ENCODE measurements around the gene PODXL2. TPM values are rescaled to one million over a fixed set of nuclear protein-coding genes. Genes with fewer than 3 reads are reported as not detected.
A peak's percentile ranks its signal among the peaks of the same experiment; 100 is the strongest.

Gene PODXL2
- total and polyA plus RNA-seq, 2 experiments from 2014 or later, result 18.4 to 57.6 TPM

DNA sequence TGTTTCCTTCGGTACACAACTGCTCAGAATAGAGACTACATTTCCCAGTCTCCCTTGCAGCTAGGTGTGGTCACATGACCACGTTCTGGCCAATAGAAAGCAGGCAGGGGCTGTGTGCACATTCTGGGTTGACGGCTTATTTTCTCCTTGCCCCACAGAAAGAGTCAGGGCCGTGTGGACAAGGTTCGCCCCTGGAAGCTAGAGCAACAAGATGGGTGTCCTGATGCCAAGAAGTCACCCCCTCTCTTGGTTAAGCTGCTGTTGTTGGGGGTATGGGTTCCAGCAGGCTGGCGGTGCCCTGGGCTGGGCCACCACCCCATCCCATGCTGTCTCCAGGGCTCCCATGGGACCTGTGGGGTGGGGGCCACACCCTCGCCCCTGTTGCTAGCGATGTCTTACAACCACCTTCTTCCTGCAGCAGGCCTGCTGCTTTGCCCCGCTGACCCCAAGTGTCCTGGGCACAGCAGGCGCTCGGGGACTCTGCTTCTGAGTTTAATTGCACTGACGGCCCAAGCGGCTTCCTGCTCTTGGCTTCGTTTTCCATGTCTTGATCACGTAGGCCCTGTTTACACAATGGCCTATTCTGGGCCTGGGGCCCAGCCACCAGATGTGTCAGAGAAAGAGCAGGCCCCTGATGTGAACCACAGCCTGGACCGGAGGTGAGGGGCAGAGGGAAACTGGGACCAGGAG, 68.7 kb downstream of the PODXL2 start:
- ATAC-seq (peak; percentile 80), DNase-seq (ENCODE audit: low spot score) (peak; percentile 81)
- Mint-ChIP-seq H3K27ac (no peak overlapping the region), H3K4me3 (peak overlapping the region; percentile 36; the same call in 2 of the 3 replicates), H3K9me3 (no peaks in the 10 kb centered on the region), H3K4me1 (peaks cover 9% of the 10 kb centered on the region), H3K36me3 (ENCODE audit: low read depth) (no peaks in the 10 kb centered on the region), H3K27me3 (ENCODE audit: insufficient read depth, low read depth, poor library complexity) (peaks cover 12% of the 10 kb centered on the region)
- Histone ChIP-seq H2AFZ (peak overlapping the region; percentile 38; the same call in 1 of the 2 replicates), H3K9me2 (ENCODE audit: insufficient read depth) (no peaks in the 10 kb centered on the region), H3K79me2 (replicated peaks; ENCODE audit: insufficient read depth) (no peaks in the 10 kb centered on the region), H3F3A (replicated peaks; ENCODE audit: low read depth) (no peaks in the 10 kb centered on the region), H3K36me3 (ENCODE audit: insufficient read depth) (no peaks in the 10 kb centered on the region), H3K4me1 (ENCODE audit: insufficient read depth) (no peaks in the 10 kb centered on the region), H3K27ac (ENCODE audit: low read depth) (no peak overlapping the region), H3K27me3 (ENCODE audit: insufficient read depth) (no peaks in the 10 kb centered on the region), H4K20me1 (replicated peaks; ENCODE audit: insufficient read depth) (no peaks in the 10 kb centered on the region), H3K4me3 (no peak overlapping the region), H3K4me2 (peak overlapping the region; percentile 58; the same call in 1 of the 2 replicates)
- TF ChIP-seq EZH2phosphoT487 (IDR thresholded peaks at IDR 0.05; ENCODE audit: unreplicated experiment) (no peak), JUNB (IDR thresholded peaks at IDR 0.05; ENCODE audit: unreplicated experiment) (no peak), ZNF331 (CRISPR knock-in tag; IDR thresholded peaks at IDR 0.05; ENCODE audit: low read depth) (no peak), STAT1 (IDR thresholded peaks at IDR 0.05; ENCODE audit: unreplicated experiment) (no peak), EZH2 (IDR thresholded peaks at IDR 0.05; ENCODE audit: low read depth, unreplicated experiment) (no peak), POLR2AphosphoS5 (IDR thresholded peaks at IDR 0.05; ENCODE audit: low read depth) (no peak), CREB1 (CRISPR knock-in tag; IDR thresholded peaks at IDR 0.05; ENCODE audit: low read depth) (peak; percentile 40; the same call in 1 of the 2 replicates)
- TF ChIP-seq, protein P1, sequence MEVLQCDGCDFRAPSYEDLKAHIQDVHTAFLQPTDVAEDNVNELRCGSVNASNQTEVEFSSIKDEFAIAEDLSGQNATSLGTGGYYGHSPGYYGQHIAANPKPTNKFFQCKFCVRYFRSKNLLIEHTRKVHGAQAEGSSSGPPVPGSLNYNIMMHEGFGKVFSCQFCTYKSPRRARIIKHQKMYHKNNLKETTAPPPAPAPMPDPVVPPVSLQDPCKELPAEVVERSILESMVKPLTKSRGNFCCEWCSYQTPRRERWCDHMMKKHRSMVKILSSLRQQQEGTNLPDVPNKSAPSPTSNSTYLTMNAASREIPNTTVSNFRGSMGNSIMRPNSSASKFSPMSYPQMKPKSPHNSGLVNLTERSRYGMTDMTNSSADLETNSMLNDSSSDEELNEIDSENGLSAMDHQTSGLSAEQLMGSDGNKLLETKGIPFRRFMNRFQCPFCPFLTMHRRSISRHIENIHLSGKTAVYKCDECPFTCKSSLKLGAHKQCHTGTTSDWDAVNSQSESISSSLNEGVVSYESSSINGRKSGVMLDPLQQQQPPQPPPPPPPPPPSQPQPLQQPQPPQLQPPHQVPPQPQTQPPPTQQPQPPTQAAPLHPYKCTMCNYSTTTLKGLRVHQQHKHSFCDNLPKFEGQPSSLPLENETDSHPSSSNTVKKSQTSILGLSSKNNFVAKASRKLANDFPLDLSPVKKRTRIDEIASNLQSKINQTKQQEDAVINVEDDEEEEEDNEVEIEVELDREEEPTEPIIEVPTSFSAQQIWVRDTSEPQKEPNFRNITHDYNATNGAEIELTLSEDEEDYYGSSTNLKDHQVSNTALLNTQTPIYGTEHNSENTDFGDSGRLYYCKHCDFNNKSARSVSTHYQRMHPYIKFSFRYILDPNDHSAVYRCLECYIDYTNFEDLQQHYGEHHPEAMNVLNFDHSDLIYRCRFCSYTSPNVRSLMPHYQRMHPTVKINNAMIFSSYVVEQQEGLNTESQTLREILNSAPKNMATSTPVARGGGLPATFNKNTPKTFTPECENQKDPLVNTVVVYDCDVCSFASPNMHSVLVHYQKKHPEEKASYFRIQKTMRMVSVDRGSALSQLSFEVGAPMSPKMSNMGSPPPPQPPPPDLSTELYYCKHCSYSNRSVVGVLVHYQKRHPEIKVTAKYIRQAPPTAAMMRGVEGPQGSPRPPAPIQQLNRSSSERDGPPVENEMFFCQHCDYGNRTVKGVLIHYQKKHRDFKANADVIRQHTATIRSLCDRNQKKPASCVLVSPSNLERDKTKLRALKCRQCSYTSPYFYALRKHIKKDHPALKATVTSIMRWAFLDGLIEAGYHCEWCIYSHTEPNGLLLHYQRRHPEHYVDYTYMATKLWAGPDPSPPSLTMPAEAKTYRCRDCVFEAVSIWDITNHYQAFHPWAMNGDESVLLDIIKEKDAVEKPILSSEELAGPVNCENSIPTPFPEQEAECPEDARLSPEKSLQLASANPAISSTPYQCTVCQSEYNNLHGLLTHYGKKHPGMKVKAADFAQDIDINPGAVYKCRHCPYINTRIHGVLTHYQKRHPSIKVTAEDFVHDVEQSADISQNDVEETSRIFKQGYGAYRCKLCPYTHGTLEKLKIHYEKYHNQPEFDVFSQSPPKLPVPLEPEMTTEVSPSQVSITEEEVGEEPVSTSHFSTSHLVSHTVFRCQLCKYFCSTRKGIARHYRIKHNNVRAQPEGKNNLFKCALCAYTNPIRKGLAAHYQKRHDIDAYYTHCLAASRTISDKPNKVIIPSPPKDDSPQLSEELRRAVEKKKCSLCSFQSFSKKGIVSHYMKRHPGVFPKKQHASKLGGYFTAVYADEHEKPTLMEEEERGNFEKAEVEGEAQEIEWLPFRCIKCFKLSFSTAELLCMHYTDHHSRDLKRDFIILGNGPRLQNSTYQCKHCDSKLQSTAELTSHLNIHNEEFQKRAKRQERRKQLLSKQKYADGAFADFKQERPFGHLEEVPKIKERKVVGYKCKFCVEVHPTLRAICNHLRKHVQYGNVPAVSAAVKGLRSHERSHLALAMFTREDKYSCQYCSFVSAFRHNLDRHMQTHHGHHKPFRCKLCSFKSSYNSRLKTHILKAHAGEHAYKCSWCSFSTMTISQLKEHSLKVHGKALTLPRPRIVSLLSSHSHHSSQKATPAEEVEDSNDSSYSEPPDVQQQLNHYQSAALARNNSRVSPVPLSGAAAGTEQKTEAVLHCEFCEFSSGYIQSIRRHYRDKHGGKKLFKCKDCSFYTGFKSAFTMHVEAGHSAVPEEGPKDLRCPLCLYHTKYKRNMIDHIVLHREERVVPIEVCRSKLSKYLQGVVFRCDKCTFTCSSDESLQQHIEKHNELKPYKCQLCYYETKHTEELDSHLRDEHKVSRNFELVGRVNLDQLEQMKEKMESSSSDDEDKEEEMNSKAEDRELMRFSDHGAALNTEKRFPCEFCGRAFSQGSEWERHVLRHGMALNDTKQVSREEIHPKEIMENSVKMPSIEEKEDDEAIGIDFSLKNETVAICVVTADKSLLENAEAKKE (CRISPR knock-in tag; IDR thresholded peaks at IDR 0.05), result no peak
- TF ChIP-seq, protein P2, sequence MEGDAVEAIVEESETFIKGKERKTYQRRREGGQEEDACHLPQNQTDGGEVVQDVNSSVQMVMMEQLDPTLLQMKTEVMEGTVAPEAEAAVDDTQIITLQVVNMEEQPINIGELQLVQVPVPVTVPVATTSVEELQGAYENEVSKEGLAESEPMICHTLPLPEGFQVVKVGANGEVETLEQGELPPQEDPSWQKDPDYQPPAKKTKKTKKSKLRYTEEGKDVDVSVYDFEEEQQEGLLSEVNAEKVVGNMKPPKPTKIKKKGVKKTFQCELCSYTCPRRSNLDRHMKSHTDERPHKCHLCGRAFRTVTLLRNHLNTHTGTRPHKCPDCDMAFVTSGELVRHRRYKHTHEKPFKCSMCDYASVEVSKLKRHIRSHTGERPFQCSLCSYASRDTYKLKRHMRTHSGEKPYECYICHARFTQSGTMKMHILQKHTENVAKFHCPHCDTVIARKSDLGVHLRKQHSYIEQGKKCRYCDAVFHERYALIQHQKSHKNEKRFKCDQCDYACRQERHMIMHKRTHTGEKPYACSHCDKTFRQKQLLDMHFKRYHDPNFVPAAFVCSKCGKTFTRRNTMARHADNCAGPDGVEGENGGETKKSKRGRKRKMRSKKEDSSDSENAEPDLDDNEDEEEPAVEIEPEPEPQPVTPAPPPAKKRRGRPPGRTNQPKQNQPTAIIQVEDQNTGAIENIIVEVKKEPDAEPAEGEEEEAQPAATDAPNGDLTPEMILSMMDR (conservative IDR thresholded peaks at IDR 0.05; ENCODE audit: low read depth in 2 of 2), result no peak
- TF ChIP-seq, protein P3, sequence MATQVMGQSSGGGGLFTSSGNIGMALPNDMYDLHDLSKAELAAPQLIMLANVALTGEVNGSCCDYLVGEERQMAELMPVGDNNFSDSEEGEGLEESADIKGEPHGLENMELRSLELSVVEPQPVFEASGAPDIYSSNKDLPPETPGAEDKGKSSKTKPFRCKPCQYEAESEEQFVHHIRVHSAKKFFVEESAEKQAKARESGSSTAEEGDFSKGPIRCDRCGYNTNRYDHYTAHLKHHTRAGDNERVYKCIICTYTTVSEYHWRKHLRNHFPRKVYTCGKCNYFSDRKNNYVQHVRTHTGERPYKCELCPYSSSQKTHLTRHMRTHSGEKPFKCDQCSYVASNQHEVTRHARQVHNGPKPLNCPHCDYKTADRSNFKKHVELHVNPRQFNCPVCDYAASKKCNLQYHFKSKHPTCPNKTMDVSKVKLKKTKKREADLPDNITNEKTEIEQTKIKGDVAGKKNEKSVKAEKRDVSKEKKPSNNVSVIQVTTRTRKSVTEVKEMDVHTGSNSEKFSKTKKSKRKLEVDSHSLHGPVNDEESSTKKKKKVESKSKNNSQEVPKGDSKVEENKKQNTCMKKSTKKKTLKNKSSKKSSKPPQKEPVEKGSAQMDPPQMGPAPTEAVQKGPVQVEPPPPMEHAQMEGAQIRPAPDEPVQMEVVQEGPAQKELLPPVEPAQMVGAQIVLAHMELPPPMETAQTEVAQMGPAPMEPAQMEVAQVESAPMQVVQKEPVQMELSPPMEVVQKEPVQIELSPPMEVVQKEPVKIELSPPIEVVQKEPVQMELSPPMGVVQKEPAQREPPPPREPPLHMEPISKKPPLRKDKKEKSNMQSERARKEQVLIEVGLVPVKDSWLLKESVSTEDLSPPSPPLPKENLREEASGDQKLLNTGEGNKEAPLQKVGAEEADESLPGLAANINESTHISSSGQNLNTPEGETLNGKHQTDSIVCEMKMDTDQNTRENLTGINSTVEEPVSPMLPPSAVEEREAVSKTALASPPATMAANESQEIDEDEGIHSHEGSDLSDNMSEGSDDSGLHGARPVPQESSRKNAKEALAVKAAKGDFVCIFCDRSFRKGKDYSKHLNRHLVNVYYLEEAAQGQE (IDR thresholded peaks at IDR 0.05; ENCODE audit: unreplicated experiment), result no peak
- TF ChIP-seq, protein P4, sequence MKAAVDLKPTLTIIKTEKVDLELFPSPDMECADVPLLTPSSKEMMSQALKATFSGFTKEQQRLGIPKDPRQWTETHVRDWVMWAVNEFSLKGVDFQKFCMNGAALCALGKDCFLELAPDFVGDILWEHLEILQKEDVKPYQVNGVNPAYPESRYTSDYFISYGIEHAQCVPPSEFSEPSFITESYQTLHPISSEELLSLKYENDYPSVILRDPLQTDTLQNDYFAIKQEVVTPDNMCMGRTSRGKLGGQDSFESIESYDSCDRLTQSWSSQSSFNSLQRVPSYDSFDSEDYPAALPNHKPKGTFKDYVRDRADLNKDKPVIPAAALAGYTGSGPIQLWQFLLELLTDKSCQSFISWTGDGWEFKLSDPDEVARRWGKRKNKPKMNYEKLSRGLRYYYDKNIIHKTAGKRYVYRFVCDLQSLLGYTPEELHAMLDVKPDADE (IDR thresholded peaks at IDR 0.05), result peak; percentile 15; the same call in 1 of the 2 replicates
